Right lobe of liver (tissue), 6 donors: ENCODE measurements around the gene OMG. TPM values are rescaled to one million over a fixed set of nuclear protein-coding genes. Genes with fewer than 3 reads are reported as not detected.

ENCODE experiments used
- ATAC-seq, 4 donors: fragments of 200-7000 bp; cut with Tn5 transposase; one replicate each; pipeline ENCODE4 v1.9.1; 2020; ENCODE audit warnings: mild to moderate bottlenecking in 4 of 4, moderate library complexity in 4 of 4
- DNase-seq, 3 donors: peaks; one replicate each; pipeline ENCODE4 v3.0.0-alpha.2; 2020
- H3K27ac ChIP-seq, 3 donors: fragments of 200-600 bp; one replicate each; pipeline ENCODE4 v1.8.0; 2022
- H3K27me3 ChIP-seq, 2 donors: fragments of 200-600 bp; one replicate each; pipeline ENCODE4 v1.8.0; 2022
- H3K36me3 ChIP-seq, 4 donors: fragments of 200-600 bp; sonication (generic) in 1 of 4; one replicate each; pipeline versions ENCODE4 v1.5.1 to v1.8.0; 2017 to 2022; ENCODE audit warnings: control low read depth in 1 of 4
- H3K4me1 ChIP-seq, 4 donors: fragments of 200-600 bp; sonication (generic) in 1 of 4; one replicate each; pipeline versions ENCODE4 v1.5.1 to v1.8.0; 2017 to 2022; ENCODE audit warnings: control low read depth in 1 of 4
- H3K4me3 ChIP-seq, 3 donors: fragments of 200-600 bp; one replicate each; pipeline ENCODE4 v1.8.0; 2022
- H3K9me3 ChIP-seq, 4 donors: fragments of 200-600 bp; sonication (generic) in 1 of 4; one replicate each; pipeline versions ENCODE4 v1.5.1 to v1.8.0; 2017 to 2022; ENCODE audit warnings: control low read depth in 1 of 4
- POLR2A ChIP-seq: fragments of 450-650 bp; IDR thresholded peaks from one replicate; pipeline ENCODE4 v1.6.1; 2017; ENCODE audit warnings: antibody characterized with exemption, mild to moderate bottlenecking
- WGBS: methylation state at CpG from one replicate; pipeline ENCODE4 v1.1.6; 2018; ENCODE audit warnings: low coverage, low lambda C conversion rate; ENCODE audit not compliant: insufficient coverage; ENCODE audit errors: missing lambda C conversion rate; 5-methylcytosine and 5-hydroxymethylcytosine counted together
- intact Hi-C, 2 donors: fragments of 100-400 bp; cut with DNase I; formaldehyde crosslinking; loops; one replicate each; pipeline versions ENCODE4 v1.11.2 to v1.14.1; 2022
- total RNA-seq, 6 experiments: library from RNA; depleted of rRNA in 2 of 6; stranded (reverse); fragments of >200 nt in 2 of 6; fragmentation: NEBNext Ultra II Directional in 3 of 6; extraction: Animal tissue kit (Norgen Biotek cat#: 25700) in 3 of 6; gene quantifications; one replicate each; pipeline versions ENCODE4 v1.1.0 to v1.2.4, GENCODE V29; 2016 to 2023
- TF ChIP-seq, protein P1 (sequence below), 4 donors: fragments of 200-600 bp in 3 of 4; fragments of 450-650 bp in 1 of 4; IDR thresholded peaks; one replicate each; pipeline versions ENCODE4 v1.5.1 to v1.8.0; 2016 to 2022; ENCODE audit warnings: antibody characterized with exemption in 4 of 4, mild to moderate bottlenecking in 2 of 4
- donor health status: DM: no; HTN: yes; CAD: no.
- donor health status: DM: no; HTN: no; CAD: no.
- donor health status: DM: no; HTN: no; CAD: no.
- donor health status: DM: no; HTN: yes; CAD: no.
- donor health status: DM: no; HTN: yes; CAD: no.

Gene OMG
- total RNA-seq, 6 experiments from 2014 or later = 0.29 to 0.62 TPM; not detected in 4

- DNase-seq (no peak), ATAC-seq (no peak)
- Histone ChIP-seq H3K4me1 (no peaks in the 10 kb centered on the region), H3K36me3 (no peaks in the 10 kb centered on the region), H3K27ac (no peak overlapping the region), H3K9me3 (no peaks in the 10 kb centered on the region), H3K4me3 (no peak overlapping the region), H3K27me3 (no peaks in the 10 kb centered on the region)
- intact Hi-C loops = no loop called here
- TF ChIP-seq POLR2A = no peak
- TF ChIP-seq, protein P1, sequence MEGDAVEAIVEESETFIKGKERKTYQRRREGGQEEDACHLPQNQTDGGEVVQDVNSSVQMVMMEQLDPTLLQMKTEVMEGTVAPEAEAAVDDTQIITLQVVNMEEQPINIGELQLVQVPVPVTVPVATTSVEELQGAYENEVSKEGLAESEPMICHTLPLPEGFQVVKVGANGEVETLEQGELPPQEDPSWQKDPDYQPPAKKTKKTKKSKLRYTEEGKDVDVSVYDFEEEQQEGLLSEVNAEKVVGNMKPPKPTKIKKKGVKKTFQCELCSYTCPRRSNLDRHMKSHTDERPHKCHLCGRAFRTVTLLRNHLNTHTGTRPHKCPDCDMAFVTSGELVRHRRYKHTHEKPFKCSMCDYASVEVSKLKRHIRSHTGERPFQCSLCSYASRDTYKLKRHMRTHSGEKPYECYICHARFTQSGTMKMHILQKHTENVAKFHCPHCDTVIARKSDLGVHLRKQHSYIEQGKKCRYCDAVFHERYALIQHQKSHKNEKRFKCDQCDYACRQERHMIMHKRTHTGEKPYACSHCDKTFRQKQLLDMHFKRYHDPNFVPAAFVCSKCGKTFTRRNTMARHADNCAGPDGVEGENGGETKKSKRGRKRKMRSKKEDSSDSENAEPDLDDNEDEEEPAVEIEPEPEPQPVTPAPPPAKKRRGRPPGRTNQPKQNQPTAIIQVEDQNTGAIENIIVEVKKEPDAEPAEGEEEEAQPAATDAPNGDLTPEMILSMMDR (IDR thresholded peaks at IDR 0.05) = no peak
Measured at GRCh38 chr17:31283841-31284240, 13.2 kb downstream of the OMG start.

DNA sequence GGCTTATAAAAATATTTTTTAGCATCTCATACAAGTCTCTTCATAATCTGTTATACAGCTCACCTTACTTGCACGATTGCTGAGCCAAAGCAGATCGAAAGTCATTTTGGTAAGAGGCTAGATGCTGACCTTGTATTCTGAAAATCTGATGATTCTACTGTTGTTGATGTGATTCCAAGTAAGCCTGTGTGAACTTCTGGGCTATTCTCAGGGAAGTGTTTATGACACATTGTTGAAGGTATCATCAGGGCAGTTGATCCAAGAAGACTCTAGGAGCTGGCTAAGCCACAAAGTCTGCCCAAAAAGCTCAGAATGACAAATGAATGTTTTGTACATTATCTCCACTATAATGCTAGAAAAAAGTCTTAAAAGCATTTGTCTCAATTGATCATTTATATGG lies 16.0 kb downstream of the OMG start:
- Histone ChIP-seq H3K4me3 (no peak overlapping the region), H3K4me1 (no peaks in the 10 kb centered on the region), H3K27me3 (no peaks in the 10 kb centered on the region), H3K27ac (no peak overlapping the region), H3K36me3 (no peaks in the 10 kb centered on the region), H3K9me3 (no peaks in the 10 kb centered on the region)
- WGBS = 100% methylated on average over 2 of the region's 2 CpGs
- intact Hi-C loops = no loop called here
- TF ChIP-seq, protein P1 (IDR thresholded peaks at IDR 0.05) = no peak
- TF ChIP-seq POLR2A = no peak
- DNase-seq (no peak), ATAC-seq (no peak)

- intact Hi-C loops = no loop called here
- DNase-seq (no peak), ATAC-seq (no peak)
- no peaks in the 10 kb centered on the region for H3K36me3 ChIP-seq
- WGBS = 100% methylated on average over 2 of the region's 2 CpGs
- H3K4me3 ChIP-seq = no peak overlapping the region
- H3K27ac ChIP-seq = no peak overlapping the region
- no peaks in the 10 kb centered on the region for H3K9me3 ChIP-seq
- no peaks in the 10 kb centered on the region for H3K4me1 ChIP-seq
- TF ChIP-seq, protein P1 (IDR thresholded peaks at IDR 0.05) = no peak
- TF ChIP-seq POLR2A = no peak
- no peaks in the 10 kb centered on the region for H3K27me3 ChIP-seq
Measured at GRCh38 chr17:31279401-31279800, 17.6 kb downstream of the OMG start.

GRCh38 chr17:31275116-31275515 lies 21.9 kb downstream of the OMG start:
- no peak for ATAC-seq
- Histone ChIP-seq H3K9me3 (no peaks in the 10 kb centered on the region), H3K27me3 (no peaks in the 10 kb centered on the region), H3K36me3 (no peaks in the 10 kb centered on the region), H3K4me1 (no peaks in the 10 kb centered on the region), H3K4me3 (no peak overlapping the region), H3K27ac (no peak overlapping the region)
- WGBS = 90% methylated on average over 1 of the region's 1 CpG
- no peak for DNase-seq
- TF ChIP-seq POLR2A = no peak
- TF ChIP-seq, protein P1 (IDR thresholded peaks at IDR 0.05) = no peak
- intact Hi-C loops = no loop called here

GRCh38 chr17:31274252-31274651 lies 22.8 kb downstream of the OMG start:
- intact Hi-C loops = no loop called here
- Histone ChIP-seq H3K27ac (no peak overlapping the region), H3K27me3 (no peaks in the 10 kb centered on the region), H3K4me1 (no peaks in the 10 kb centered on the region), H3K36me3 (no peaks in the 10 kb centered on the region), H3K9me3 (no peaks in the 10 kb centered on the region), H3K4me3 (no peak overlapping the region)
- 38% methylated on average over 2 of the region's 2 CpGs for WGBS
- DNase-seq (no peak), ATAC-seq (peak; percentile 84 to 94 (median 90))
- no peak for TF ChIP-seq POLR2A
- TF ChIP-seq, protein P1 (IDR thresholded peaks at IDR 0.05) = no peak
